DND-41 (cell line): Measurements from ENCODE around the gene SOS2.
A peak's percentile ranks its signal among the peaks of the same experiment; 100 is the strongest.

ENCODE experiments used
- ATAC-seq: fragments of 200-7000 bp; cut with Tn5 transposase; 3 replicates; pipeline ENCODE4 v1.9.1; 2021; ENCODE audit warnings: low read depth; ENCODE audit not compliant: insufficient read depth
- DNase-seq: peaks from one replicate; pipeline ENCODE4 v3.0.0-alpha.2; 2020
- H2AFZ ChIP-seq: 2 replicates; pipeline ENCODE4 v1.6.0; 2012; ENCODE audit warnings: low read depth, low read length
- H3K27ac ChIP-seq: 2 replicates; pipeline ENCODE4 v1.5.1; 2012; ENCODE audit warnings: low read length, inconsistent platforms
- H3K27me3 ChIP-seq: fragments of 200-600 bp; sonication (generic); 2 replicates; pipeline ENCODE4 v1.6.0; 2012; ENCODE audit warnings: low read length, mild to moderate bottlenecking, inconsistent platforms; ENCODE audit not compliant: insufficient read depth, poor library complexity
- H3K36me3 ChIP-seq: 2 replicates; pipeline ENCODE4 v1.5.1; 2012; ENCODE audit warnings: low read length, inconsistent platforms; ENCODE audit not compliant: insufficient read depth
- H3K4me1 ChIP-seq: 2 replicates; pipeline ENCODE4 v1.5.1; 2012; ENCODE audit warnings: mild to moderate bottlenecking, low read length; ENCODE audit not compliant: insufficient read depth
- H3K4me2 ChIP-seq: 2 replicates; pipeline ENCODE4 v1.6.0; 2012; ENCODE audit warnings: mild to moderate bottlenecking, moderate library complexity, low read length, inconsistent platforms; ENCODE audit not compliant: insufficient read depth
- H3K4me3 ChIP-seq, 2 experiments: fragments of 200-600 bp in 1 of 2; shearing (Covaris generic) in 1 of 2; 2 replicates each; pipeline ENCODE4 v1.5.1; 2012 to 2016; ENCODE audit warnings: inconsistent platforms in 2 of 2, low read length in 2 of 2, mild to moderate bottlenecking in 2 of 2, low read depth in 1 of 2, moderate library complexity in 1 of 2
- H3K79me2 ChIP-seq: 2 replicates; pipeline ENCODE4 v1.6.0; 2012; ENCODE audit warnings: low read length, inconsistent platforms; ENCODE audit not compliant: insufficient read depth
- H3K9ac ChIP-seq: 2 replicates; pipeline ENCODE4 v1.6.0; 2012; ENCODE audit warnings: low read depth, mild to moderate bottlenecking, inconsistent platforms, low read length, moderate library complexity
- H3K9me3 ChIP-seq: 2 replicates; pipeline ENCODE4 v1.5.1; 2012; ENCODE audit warnings: low read length, moderate library complexity, mild to moderate bottlenecking, inconsistent platforms; ENCODE audit not compliant: insufficient read depth, severe bottlenecking
- H4K20me1 ChIP-seq: 2 replicates; pipeline ENCODE4 v1.6.0; 2012; ENCODE audit warnings: low read length; ENCODE audit not compliant: insufficient read depth
- CTCF ChIP-seq: IDR thresholded peaks from 2 replicates; pipeline ENCODE4 v1.5.1; 2012; ENCODE audit warnings: borderline replicate concordance, low read length, moderate library complexity, mild to moderate bottlenecking; ENCODE audit not compliant: poor library complexity, severe bottlenecking; ENCODE audit errors: extremely low read depth
- EZH2 ChIP-seq: IDR thresholded peaks from 3 replicates; pipeline ENCODE4 v1.6.1; 2012; ENCODE audit warnings: borderline replicate concordance, low read depth, mild to moderate bottlenecking, moderate library complexity, low read length, inconsistent platforms; ENCODE audit not compliant: severe bottlenecking

SOS2 gene

DNA sequence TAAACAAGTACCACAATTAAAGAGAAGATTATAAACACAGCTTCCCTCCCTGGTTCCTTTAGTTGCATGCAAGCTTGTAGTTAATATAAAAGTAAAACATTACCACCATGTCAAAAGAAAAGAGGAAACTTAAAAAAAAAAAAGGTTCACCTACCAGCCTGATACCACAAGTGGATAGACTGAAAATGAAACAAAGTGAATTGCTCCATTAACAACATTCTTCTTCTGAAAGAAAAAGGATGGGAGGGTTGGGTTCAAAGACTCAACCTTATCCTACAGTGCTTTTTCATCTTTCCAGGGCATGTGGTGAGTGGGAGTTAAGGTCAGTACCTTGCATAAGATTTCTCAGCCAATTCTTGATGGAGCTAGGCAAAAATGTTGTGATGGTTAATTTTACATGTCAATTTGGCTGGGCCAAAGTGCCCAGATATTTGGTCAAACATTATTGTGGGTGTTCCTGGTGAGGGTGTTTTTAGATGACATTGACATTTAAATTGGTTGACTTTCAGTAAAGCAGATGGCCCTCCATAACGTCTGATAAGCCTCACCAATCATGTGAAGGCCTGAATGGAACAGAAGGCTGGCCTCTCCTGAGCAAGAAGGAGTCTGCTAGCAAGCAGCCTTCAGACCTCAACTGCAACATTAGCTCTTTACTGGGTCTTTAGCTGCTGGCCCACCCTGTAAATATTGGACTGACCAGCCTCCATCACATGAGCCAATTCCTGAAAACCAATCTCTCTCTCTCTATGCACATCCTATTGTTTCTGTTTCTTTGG, 143.8 kb downstream of the SOS2 start:
- H3K36me3 ChIP-seq = no peaks in the 10 kb centered on the region
- H3K9me3 ChIP-seq = no peaks in the 10 kb centered on the region
- H2AFZ ChIP-seq = no peak overlapping the region
- no peaks in the 10 kb centered on the region for H3K4me1 ChIP-seq
- ATAC-seq = 0 out of 3 replicates have a peak, but pooled peaks have one; percentile 41
- no peak overlapping the region for H3K9ac ChIP-seq
- no peak overlapping the region for H3K4me2 ChIP-seq
- no peak overlapping the region for H3K27ac ChIP-seq
- DNase-seq = no peak
- H4K20me1 ChIP-seq = no peaks in the 10 kb centered on the region
- H3K4me3 ChIP-seq = no peak overlapping the region
- TF ChIP-seq EZH2 (no peak), CTCF (no peak)
- H3K27me3 ChIP-seq = no peaks in the 10 kb centered on the region
- no peaks in the 10 kb centered on the region for H3K79me2 ChIP-seq

- no peaks in the 10 kb centered on the region for H3K9me3 ChIP-seq
- H3K4me2 ChIP-seq = no peak overlapping the region
- no peaks in the 10 kb centered on the region for H3K36me3 ChIP-seq
- H3K79me2 ChIP-seq = no peaks in the 10 kb centered on the region
- H3K27me3 ChIP-seq = no peaks in the 10 kb centered on the region
- TF ChIP-seq EZH2 = no peak
- no peak for TF ChIP-seq CTCF
- no peak overlapping the region for H3K9ac ChIP-seq
- no peaks in the 10 kb centered on the region for H4K20me1 ChIP-seq
- no peaks in the 10 kb centered on the region for H3K4me1 ChIP-seq
- ATAC-seq = no peak
- H2AFZ ChIP-seq = no peak overlapping the region
- DNase-seq = no peak
- no peak overlapping the region for H3K27ac ChIP-seq
- no peak overlapping the region for H3K4me3 ChIP-seq
Measured at GRCh38 chr14:50086321-50086711, 145.1 kb downstream of the SOS2 start.

- Histone ChIP-seq H3K9ac (no peak overlapping the region), H3K36me3 (no peaks in the 10 kb centered on the region), H3K27me3 (no peaks in the 10 kb centered on the region), H3K4me3 (no peak overlapping the region), H3K79me2 (no peaks in the 10 kb centered on the region), H3K27ac (no peak overlapping the region), H2AFZ (no peak overlapping the region), H4K20me1 (no peaks in the 10 kb centered on the region), H3K9me3 (no peaks in the 10 kb centered on the region), H3K4me2 (no peak overlapping the region), H3K4me1 (no peaks in the 10 kb centered on the region)
- DNase-seq (no peak), ATAC-seq (no peak)
- TF ChIP-seq EZH2 = no peak
- no peak for TF ChIP-seq CTCF
Measured at GRCh38 chr14:50085570-50086320, 145.6 kb downstream of the SOS2 start.
